ENCODE data around the gene SP6.

Gene SP6

DNA sequence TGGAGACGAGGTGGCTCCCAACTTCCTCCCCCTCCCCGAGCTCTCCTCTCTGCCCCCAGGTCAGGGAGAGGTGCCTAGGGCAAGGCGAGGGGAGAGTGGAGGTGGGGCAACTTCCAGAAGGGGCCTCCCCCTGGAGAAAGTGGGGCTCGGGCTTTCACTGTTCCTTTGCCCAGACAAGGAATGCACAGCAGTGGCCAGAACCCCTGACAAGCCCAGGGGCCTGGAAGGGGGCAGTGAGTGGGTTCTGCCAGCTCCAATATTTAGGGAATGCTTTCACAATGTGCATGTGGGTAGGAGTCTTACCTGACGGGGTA is 33.4 kb upstream of the SP6 start:
- TF ChIP-seq ZFX (IDR thresholded peaks at IDR 0.05), result no peak
- TF ChIP-seq, protein P1, sequence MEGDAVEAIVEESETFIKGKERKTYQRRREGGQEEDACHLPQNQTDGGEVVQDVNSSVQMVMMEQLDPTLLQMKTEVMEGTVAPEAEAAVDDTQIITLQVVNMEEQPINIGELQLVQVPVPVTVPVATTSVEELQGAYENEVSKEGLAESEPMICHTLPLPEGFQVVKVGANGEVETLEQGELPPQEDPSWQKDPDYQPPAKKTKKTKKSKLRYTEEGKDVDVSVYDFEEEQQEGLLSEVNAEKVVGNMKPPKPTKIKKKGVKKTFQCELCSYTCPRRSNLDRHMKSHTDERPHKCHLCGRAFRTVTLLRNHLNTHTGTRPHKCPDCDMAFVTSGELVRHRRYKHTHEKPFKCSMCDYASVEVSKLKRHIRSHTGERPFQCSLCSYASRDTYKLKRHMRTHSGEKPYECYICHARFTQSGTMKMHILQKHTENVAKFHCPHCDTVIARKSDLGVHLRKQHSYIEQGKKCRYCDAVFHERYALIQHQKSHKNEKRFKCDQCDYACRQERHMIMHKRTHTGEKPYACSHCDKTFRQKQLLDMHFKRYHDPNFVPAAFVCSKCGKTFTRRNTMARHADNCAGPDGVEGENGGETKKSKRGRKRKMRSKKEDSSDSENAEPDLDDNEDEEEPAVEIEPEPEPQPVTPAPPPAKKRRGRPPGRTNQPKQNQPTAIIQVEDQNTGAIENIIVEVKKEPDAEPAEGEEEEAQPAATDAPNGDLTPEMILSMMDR (conservative IDR thresholded peaks at IDR 0.05), result no peak
- H3K27ac ChIP-seq, result peak overlapping the region; percentile 83

DNA sequence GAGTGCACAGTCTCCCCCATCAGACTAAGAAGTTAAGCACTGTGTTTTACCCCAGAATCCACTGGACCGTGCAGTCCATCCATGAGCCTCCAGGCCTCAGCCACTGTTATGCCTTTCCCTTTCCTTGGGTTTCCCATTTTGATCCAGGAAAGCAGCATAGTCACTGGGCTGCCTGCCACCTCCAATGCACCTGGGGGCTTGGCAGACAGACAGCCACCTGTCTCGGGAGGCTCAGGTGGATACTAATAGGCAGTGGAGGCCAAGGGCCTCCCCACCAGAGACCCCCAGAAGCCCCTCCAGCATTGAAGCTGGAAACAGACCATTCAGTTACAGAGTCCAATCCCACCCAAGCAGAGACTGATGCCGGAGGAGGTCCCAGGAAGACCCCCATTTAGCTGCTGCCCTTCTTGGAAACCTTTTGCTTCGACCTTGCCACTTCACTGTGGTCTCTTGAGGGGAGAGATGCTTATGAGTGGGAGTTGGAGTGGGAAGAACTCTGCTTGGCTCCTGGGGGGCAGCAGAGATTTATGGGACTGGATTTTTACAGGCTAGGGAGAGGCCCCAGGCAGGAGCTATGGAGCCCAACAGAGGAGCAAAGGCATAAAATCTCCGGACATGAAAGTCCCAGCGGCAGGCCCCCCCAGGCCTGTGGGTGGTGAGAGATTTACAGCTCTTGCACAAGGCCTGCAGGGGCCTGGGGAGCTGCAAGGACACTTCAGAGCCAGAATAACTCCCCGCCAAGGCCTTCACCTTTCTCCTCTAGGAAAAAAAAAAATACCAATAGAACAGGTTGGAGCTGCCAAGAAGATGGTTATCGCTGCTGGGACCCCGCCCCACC is 32.8 kb upstream of the SP6 start:
- TF ChIP-seq ZFX (IDR thresholded peaks at IDR 0.05), result peak; percentile 25; the same call in 1 of the 2 replicates
- TF ChIP-seq, protein P1 (conservative IDR thresholded peaks at IDR 0.05), result no peak
- peak overlapping the region; percentile 83 for H3K27ac ChIP-seq

DNA sequence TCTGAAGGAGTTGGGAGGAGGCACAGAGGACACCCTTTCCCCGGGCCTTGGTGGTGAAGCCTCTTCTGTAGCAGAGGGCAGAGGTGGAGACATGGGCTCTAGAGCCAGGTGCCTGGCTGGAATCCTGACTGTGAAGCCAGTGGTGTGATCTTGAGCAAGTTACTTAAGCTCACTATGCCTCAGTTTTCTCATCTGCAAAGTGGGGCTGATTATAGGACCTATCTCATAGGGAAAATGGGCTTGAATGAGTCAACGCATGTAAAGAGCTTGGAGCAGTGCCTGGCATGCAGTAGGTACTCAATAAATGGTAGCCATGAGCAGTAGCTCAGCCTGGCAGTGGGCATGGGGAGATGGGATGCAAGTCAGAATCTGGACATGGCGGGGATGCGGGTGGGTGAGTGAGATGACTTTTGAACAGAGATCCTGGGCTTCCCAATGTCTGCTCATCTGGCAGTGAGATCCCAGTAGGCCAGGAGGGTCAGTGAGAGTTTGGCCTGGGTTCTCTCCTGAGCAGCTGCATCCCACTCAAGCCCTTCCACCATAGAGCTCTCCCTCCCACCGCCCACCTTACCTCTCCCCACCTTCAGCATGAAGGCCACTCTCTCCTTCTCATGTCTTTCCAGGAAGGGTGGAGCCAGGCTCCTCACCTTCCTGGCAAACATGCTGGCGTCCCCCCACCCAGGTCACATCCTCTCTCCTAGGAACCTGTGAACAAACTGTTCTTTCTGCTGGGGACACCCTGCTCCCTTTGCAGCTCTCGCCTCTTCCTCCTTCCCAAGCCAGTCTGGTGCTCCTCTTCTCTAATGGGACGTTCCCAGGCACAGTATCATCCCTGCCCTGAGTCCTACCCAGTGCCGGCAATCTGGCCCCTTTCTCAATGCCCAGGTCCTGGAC is 32.0 kb upstream of the SP6 start:
- peak overlapping the region; percentile 83 for H3K27ac ChIP-seq
- no peak for TF ChIP-seq ZFX (IDR thresholded peaks at IDR 0.05)
- TF ChIP-seq, protein P1 (conservative IDR thresholded peaks at IDR 0.05), result no peak

- H3K27ac ChIP-seq, result peak overlapping the region; percentile 83
- no peak for TF ChIP-seq ZFX (IDR thresholded peaks at IDR 0.05)
- TF ChIP-seq, protein P1 (conservative IDR thresholded peaks at IDR 0.05), result no peak
These were observed 31.3 kb upstream of the SP6 start for GRCh38 chr17:47882247-47882646.

DNA sequence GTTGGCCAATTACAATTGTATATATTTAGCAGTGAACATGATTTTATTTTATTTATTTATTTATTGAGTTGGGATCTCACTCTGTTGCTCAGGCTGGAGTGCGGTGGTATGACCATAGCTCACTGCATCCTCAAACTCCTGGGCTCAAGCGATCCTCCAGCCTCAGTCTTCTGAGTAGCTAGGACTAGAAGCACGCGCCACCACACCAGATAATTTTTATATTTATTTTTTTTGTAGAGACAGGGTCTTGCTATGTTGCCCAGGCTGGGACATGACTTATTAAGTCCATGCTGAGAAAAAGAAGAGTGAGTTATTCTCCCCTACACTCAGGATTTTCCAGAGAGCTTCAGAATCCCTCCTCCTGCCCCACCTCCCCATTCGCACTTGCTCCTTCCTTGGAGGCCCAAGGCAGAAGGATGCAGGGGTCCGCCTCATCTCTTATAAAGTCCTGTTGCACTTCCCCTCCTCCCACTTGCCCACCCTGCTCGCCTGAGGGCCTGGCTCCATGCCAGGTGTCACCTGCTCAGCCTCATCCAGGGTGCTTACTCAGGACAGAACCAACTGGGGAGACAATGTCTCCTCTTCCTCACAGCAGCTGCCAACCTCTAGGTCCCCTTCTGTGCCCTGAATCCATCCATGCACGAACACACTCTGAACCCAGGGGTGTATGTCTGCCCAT is 29.0 kb upstream of the SP6 start:
- TF ChIP-seq, protein P1 (conservative IDR thresholded peaks at IDR 0.05), result no peak
- no peak for TF ChIP-seq ZFX (IDR thresholded peaks at IDR 0.05)
- H3K27ac ChIP-seq, result no peak overlapping the region

DNA sequence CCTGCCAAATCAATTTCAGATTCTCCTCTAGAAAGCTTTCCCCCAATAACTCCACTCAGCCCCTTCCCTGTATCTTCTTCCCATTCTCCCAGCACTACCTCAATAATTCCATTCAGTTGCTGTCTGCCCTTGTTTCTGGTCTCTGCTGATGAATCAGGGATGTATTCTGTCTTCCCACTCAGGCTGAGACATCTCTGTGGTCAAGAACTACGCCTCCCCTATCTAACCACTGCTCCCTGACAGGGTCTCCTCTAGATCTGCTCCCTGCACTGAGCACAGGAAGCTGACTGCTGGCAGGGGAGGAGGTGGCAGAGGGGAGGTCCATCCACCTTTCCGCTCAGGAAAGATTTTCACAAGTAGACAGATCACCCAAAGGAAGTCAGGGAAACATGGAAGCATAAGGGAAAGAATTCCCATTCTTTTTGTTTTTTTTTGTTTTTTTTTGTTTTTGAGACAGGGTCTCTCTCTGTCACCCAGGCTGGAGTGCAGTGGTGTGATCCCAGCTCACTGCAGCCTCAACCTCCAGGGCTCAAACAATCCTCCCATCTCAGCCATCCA is 28.1 kb upstream of the SP6 start:
- H3K27ac ChIP-seq, result no peak overlapping the region
- no peak for TF ChIP-seq ZFX (IDR thresholded peaks at IDR 0.05)
- TF ChIP-seq, protein P1 (conservative IDR thresholded peaks at IDR 0.05), result no peak
